Chondrocyte (in vitro differentiated cells): Measurements from ENCODE around the gene SIRPG. TPM values are rescaled to one million over a fixed set of nuclear protein-coding genes. Genes with fewer than 3 reads are reported as not detected.

ENCODE experiments used
- DNase-seq: peaks from one replicate; pipeline ENCODE4 v3.0.0; 2021; ENCODE audit warnings: mixed read lengths, low spot score
- H3K27ac Mint-ChIP-seq: one replicate; pipeline ENCODE4 v1.8.0; 2021; ENCODE audit warnings: mild to moderate bottlenecking, moderate library complexity, mixed read lengths; ENCODE audit not compliant: unreplicated experiment
- H3K27me3 Mint-ChIP-seq: 2 replicates; pipeline ENCODE4 v1.8.0; 2021; ENCODE audit warnings: low read depth, mixed read lengths
- H3K36me3 Mint-ChIP-seq: 2 replicates; pipeline ENCODE4 v1.8.0; 2021; ENCODE audit warnings: low read depth, mixed read lengths
- H3K4me1 Mint-ChIP-seq: 2 replicates; pipeline ENCODE4 v1.8.0; 2021; ENCODE audit warnings: low read depth, mild to moderate bottlenecking, mixed read lengths
- H3K4me3 Mint-ChIP-seq: one replicate; pipeline ENCODE4 v1.8.0; 2021; ENCODE audit warnings: mild to moderate bottlenecking, moderate library complexity, mixed read lengths; ENCODE audit not compliant: unreplicated experiment
- H3K9me3 Mint-ChIP-seq: 2 replicates; pipeline ENCODE4 v1.8.0; 2021; ENCODE audit warnings: low read depth, mixed read lengths
- total RNA-seq: library from RNA; stranded (reverse); gene quantifications from 3 replicates; pipeline ENCODE4 v1.2.1, GENCODE V29; 2021
- TF ChIP-seq, protein P1 (sequence below): fragments of 200-600 bp; sonication (generic); IDR thresholded peaks from 2 replicates; pipeline ENCODE4 v1.5.0; 2021; ENCODE audit warnings: antibody characterized with exemption, mild to moderate bottlenecking, moderate library complexity

SIRPG gene
- total RNA-seq, 1 donor from 2014 or later, result not detected

DNA sequence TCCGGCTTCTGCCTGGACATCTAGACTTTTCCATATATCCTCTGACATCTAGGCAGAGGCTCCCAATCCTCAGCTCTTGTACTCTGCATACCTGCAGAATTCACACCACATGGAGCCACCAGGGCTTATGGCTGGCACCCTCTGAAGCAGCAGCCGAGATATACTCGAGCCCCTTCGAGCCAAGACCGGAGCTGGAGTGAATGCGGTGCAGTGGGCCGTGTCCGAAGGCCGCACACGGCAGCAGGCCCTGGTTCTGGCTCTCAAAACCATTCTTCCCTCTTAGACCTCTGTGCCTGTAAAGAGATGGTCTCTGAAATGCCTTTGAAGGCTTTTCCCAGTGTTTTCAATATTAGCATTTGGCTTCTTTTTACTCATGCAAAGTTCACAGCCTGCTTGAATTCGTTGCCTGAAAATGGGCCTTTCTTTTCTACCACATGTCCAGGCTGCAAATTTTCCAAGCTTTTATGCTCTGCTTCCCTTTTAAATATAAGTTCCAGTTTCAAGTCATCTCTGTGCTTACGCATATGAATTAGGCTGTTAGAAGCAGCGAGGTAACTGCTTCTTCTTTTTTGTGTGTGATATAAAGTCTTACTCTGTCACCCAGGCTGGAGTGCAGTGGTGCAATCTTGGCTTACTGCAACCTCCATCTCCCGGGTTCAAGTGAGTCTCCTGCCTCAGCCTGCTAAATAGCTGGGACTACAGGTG lies 33.9 kb downstream of the SIRPG start:
- Mint-ChIP-seq H3K4me1 (no peaks in the 10 kb centered on the region), H3K4me3 (no peak overlapping the region)

DNA sequence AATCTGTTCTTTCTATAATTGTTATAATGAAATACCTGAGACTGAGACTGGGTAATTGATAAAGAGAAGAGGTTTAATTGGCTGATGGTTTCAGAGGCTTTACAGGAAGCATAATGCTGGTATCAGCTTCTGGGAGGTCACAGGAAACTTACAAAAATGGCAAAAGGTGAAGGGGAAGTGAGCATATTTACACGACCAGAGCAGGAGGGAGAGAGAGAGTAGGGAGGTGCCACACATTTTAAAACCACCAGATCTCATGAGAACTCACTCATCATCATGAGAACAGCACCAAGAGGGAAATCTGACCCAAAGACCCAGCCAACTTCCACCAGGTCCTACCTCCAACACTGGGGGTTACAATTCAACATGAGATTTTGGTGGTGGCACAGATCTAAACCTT lies 35.1 kb downstream of the SIRPG start:
- H3K36me3 Mint-ChIP-seq, result no peaks in the 10 kb centered on the region
- H3K9me3 Mint-ChIP-seq, result peaks cover 15% of the 10 kb centered on the region
- H3K4me1 Mint-ChIP-seq, result no peaks in the 10 kb centered on the region
- H3K4me3 Mint-ChIP-seq, result no peak overlapping the region
- peaks cover 6% of the 10 kb centered on the region for H3K27me3 Mint-ChIP-seq
- no peak overlapping the region for H3K27ac Mint-ChIP-seq
- no peak for DNase-seq
- TF ChIP-seq, protein P1, sequence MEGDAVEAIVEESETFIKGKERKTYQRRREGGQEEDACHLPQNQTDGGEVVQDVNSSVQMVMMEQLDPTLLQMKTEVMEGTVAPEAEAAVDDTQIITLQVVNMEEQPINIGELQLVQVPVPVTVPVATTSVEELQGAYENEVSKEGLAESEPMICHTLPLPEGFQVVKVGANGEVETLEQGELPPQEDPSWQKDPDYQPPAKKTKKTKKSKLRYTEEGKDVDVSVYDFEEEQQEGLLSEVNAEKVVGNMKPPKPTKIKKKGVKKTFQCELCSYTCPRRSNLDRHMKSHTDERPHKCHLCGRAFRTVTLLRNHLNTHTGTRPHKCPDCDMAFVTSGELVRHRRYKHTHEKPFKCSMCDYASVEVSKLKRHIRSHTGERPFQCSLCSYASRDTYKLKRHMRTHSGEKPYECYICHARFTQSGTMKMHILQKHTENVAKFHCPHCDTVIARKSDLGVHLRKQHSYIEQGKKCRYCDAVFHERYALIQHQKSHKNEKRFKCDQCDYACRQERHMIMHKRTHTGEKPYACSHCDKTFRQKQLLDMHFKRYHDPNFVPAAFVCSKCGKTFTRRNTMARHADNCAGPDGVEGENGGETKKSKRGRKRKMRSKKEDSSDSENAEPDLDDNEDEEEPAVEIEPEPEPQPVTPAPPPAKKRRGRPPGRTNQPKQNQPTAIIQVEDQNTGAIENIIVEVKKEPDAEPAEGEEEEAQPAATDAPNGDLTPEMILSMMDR, result no peak

More for the DNA sequence above, 33.9 kb downstream of the SIRPG start:
- peaks cover 10% of the 10 kb centered on the region for H3K27me3 Mint-ChIP-seq
- DNase-seq, result no peak
- TF ChIP-seq, protein P1, result no peak
- H3K36me3 Mint-ChIP-seq, result no peaks in the 10 kb centered on the region
- H3K9me3 Mint-ChIP-seq, result peaks cover 9% of the 10 kb centered on the region
- H3K27ac Mint-ChIP-seq, result no peak overlapping the region

DNA sequence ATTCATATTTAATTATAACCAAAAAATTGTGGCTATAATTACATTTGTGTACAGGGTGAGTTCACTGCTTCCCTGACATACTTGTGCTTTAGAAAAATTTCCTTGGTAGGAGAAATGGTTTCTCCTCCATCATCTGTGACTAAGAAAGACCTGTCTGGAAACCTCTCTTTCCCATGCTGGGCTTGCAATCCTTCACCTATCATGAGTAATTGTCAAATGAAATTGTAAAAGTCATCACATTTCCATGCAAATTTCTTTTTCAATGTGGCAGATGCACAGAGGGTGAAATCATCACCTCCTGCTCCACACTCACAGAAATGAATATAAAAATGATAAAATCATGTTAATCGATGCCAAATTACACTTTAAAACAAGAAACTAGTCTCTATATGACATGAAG lies 36.3 kb downstream of the SIRPG start:
- DNase-seq, result no peak
- Mint-ChIP-seq H3K27ac (no peak overlapping the region), H3K9me3 (peaks cover 15% of the 10 kb centered on the region), H3K4me1 (no peaks in the 10 kb centered on the region), H3K4me3 (no peak overlapping the region), H3K27me3 (peaks cover 5% of the 10 kb centered on the region), H3K36me3 (no peaks in the 10 kb centered on the region)
- TF ChIP-seq, protein P1, result no peak

DNA sequence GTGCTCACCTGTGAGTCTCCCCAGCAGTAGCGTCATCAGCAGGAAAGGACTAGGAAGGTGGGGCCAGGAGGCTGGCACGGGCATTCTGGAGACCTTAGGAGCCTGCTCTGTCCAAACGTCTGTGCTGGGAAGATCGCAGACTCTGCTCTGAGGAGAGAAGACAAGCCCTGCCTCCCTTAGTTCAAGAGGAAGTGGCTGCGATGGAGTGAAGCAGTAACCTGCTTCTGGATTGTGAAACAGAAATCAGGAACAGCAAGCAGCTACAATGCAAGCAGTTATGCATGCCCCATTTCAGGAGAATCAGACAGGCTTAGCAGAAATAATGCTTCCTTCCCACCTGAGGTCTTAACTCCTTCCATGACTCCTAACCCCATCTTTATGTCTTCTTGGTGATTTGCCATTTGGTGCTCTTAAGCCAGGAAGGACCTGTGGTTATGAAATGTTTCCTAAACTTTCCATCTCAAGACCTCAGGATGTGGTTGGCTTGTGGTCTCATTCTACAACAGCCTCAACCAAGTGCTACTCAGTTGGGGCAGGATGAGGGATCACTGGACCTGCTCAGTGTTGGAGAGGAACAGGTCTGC lies 37.6 kb downstream of the SIRPG start, which contains the start of gene SIRPB1:
SIRPB1 (minus strand) TSS at position 149 of the 584 bp plus-strand sequence; CDS start at position 84, 65 bp downstream.
- H3K27ac Mint-ChIP-seq, result no peak within 1 kb of the TSS
- no peaks in the 10 kb centered on the region for H3K36me3 Mint-ChIP-seq
- H3K4me3 Mint-ChIP-seq, result no peak within 1 kb of the TSS
- H3K27me3 Mint-ChIP-seq, result peaks cover 2% of the 10 kb centered on the region
- TF ChIP-seq, protein P1, result no peak
- H3K9me3 Mint-ChIP-seq, result peaks cover 15% of the 10 kb centered on the region
- H3K4me1 Mint-ChIP-seq, result no peaks in the 10 kb centered on the region
- no peak for DNase-seq

DNA sequence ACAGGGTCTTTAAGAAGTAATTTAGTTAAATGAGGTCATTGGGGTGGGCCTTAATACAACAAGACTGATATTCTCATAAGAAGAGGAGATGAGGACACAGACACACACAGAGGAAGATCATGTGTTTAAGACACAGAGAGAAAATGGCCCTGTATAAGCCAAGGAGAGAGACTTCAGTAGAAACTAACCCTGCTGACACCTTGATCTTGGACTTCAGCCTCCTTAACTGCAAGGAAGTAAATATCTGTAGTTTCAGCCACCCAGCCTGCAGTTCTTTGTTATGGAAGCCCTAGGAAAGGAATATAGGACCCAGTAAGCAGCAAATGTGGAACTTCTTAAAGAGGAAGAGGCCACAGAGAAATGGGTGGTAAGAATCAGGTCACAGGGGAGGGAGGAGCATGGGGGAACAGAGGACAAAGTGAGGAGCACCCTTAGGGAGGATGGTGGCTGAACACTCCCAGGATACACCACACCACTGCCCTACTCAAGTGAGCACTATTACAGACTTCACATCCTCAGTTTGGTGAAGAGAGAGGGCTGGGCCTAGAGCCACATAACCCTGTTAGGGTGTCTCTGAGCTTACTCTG lies 38.5 kb downstream of the SIRPG start:
- Mint-ChIP-seq H3K36me3 (no peaks in the 10 kb centered on the region), H3K9me3 (peaks cover 18% of the 10 kb centered on the region), H3K4me3 (no peak overlapping the region), H3K4me1 (no peaks in the 10 kb centered on the region), H3K27ac (no peak overlapping the region), H3K27me3 (peaks cover 4% of the 10 kb centered on the region)
- TF ChIP-seq, protein P1, result no peak
- no peak for DNase-seq
